ENCODE results near the gene IVD.
"Not testable (repeated sequence)": the region's sequence is repeated elsewhere in the genome, so short reads cannot be mapped to it uniquely, and the experiment has no call there.

Gene IVD

DNA sequence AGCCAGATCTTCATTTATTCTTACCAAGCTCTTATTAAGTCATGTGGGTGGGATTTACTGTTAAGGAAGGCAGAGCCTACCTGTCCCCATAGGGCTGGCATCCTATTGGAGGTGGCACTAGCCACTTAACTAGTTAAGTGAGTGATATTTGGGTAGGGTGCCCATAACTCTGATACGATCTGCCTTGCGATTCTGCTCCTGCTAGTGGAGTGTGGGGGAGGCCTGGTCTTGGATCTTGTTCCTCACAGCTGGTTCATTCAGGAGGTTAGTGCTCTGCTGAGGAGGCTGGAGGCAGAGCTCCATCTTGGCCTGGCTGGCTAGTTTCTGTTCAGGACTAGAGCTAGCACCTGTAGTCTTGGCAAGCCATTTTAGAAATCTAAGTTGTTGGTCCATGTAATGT, 44.5 kb downstream of the IVD start:
- H3K27ac ChIP-seq = no peak overlapping the region
- TF ChIP-seq ZFX (IDR thresholded peaks at IDR 0.05) (no peak), CTCF (conservative IDR thresholded peaks at IDR 0.05) (no peak)

- no peak overlapping the region for H3K27ac ChIP-seq
These were observed 46.0 kb downstream of the IVD start for GRCh38 chr15:40451527-40452158.

GRCh38 chr15:40452296-40453090, 46.9 kb downstream of the IVD start:
- H3K27ac ChIP-seq = no peak overlapping the region
- no peak for TF ChIP-seq ZFX (IDR thresholded peaks at IDR 0.05)
- no peak for TF ChIP-seq CTCF (conservative IDR thresholded peaks at IDR 0.05)

More at GRCh38 chr15:40451527-40452158, 46.0 kb downstream of the IVD start:
- no peak for TF ChIP-seq ZFX (IDR thresholded peaks at IDR 0.05)
- TF ChIP-seq CTCF (conservative IDR thresholded peaks at IDR 0.05) = no peak

GRCh38 chr15:40453941-40454340, 48.3 kb downstream of the IVD start:
- not testable (repeated sequence) for H3K27ac ChIP-seq

DNA sequence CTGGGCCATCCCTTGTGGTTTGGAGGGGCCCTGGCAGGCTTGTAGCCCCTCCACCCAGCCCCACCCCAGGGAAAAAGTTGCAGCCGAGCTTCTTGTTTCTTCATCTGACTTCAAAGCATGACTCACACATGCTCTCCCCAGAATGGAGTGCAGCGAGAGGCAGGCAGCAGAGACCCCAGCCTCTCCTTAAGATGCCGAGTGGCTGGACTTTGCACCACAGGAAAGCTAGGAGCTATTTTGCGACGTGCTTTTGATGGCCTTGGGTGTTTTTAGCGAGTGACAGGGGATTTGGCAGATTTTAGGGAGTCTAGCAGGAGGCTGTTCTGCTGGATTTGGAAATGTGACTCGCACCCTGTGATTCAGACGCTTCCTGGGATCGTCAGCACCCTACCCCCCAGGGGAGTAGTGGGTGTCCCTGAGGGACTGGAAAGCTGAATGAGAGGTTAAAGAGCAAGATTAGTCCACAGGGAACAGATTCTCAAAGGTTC, 49.4 kb downstream of the IVD start:
- no peak overlapping the region for H3K27ac ChIP-seq

DNA sequence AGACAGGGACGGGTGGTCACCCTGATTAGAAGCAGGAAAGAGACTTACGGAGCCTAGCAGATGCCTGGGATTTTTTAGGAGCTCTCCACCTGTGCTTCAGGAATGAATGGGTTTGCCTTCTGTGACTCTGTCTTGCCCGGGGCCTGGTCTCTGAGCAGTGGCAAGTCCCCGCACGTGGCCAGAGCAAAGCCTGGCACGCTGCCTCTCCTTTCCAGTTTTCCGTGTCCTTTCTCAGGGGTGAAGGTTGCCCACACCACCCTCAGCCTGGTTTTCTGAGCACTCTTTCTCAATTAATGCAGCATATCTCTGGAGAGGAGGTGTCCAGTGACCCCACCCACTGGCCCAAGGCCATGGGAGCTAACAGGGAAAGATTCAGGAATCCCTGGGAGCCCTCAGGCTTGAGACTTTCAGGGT, 50.7 kb downstream of the IVD start:
- TF ChIP-seq CTCF (conservative IDR thresholded peaks at IDR 0.05) (no peak), ZFX (IDR thresholded peaks at IDR 0.05) (no peak)
- H3K27ac ChIP-seq = no peak overlapping the region

More for the DNA sequence above, 49.4 kb downstream of the IVD start:
- TF ChIP-seq ZFX (IDR thresholded peaks at IDR 0.05) = no peak
- TF ChIP-seq CTCF (conservative IDR thresholded peaks at IDR 0.05) = no peak

DNA sequence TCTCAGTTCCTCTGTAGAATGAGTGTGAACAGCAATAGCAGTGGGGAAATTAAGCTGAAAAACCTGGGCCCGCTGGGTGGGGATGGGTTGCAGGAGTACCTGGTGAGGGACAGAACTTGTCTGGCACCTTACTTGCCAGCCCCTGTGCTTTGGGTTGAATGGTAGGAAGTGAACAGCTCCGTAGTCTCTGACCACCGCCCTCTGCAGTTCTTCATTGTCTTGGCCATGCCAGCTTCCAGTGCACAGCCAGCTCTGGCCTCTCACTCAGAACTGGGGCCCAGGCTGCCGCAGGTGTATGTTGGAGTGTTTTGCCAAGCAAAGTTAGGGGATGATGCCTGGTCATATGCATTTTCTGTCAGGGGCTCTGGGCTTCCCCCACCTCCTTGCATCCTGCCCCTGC, 51.1 kb downstream of the IVD start:
- no peak for TF ChIP-seq ZFX (IDR thresholded peaks at IDR 0.05)
- no peak for TF ChIP-seq CTCF (conservative IDR thresholded peaks at IDR 0.05)
- H3K27ac ChIP-seq = no peak overlapping the region
